Thoracic aorta (tissue), 2 donors: ENCODE data around the gene ASTN2. TPM values are rescaled to one million over a fixed set of nuclear protein-coding genes. Genes with fewer than 3 reads are reported as not detected.

Source experiments
- ATAC-seq: fragments of 150-250 bp; one replicate; pipeline ENCODE4 v1.8.0; 2017; ENCODE audit warnings: low read depth; ENCODE audit not compliant: insufficient number of reproducible peaks, low FRiP score
- DNase-seq: peaks from one replicate; pipeline ENCODE4 v3.0.0-alpha.2; 2020; ENCODE audit warnings: low spot score
- H3K27ac ChIP-seq, 2 donors: fragments of 200-600 bp; sonication (generic); 1 replicate in 1 of 2; 2 replicates in 1 of 2; pipeline ENCODE4 v1.5.1; 2016; ENCODE audit warnings: mild to moderate bottlenecking in 2 of 2, moderate library complexity in 2 of 2
- H3K27me3 ChIP-seq: fragments of 200-600 bp; sonication (generic); replicated peaks from 2 replicates; pipeline ENCODE4 v1.6.0; 2016; ENCODE audit warnings: mild to moderate bottlenecking; ENCODE audit not compliant: insufficient read depth
- H3K36me3 ChIP-seq: fragments of 200-600 bp; sonication (generic); one replicate; pipeline ENCODE4 v1.5.1; 2016
- H3K4me1 ChIP-seq, 2 donors: fragments of 200-600 bp; sonication (generic); 1 replicate in 1 of 2; 2 replicates in 1 of 2; pipeline versions ENCODE4 v1.5.1 to v1.6.0; 2016; ENCODE audit warnings: low read depth in 2 of 2, mild to moderate bottlenecking in 1 of 2; ENCODE audit not compliant: control insufficient read depth in 1 of 2
- H3K4me3 ChIP-seq: fragments of 200-600 bp; sonication (generic); 2 replicates; pipeline ENCODE4 v1.5.1; 2016; ENCODE audit warnings: mild to moderate bottlenecking
- H3K9me3 ChIP-seq: fragments of 200-600 bp; sonication (generic); 2 replicates; pipeline ENCODE4 v1.5.1; 2016
- total RNA-seq, 2 donors: library from RNA; depleted of rRNA; stranded (reverse); fragments of >200 nt; gene quantifications; one replicate each; pipeline versions ENCODE4 v1.1.0 to v1.2.3, GENCODE V29; 2016
- TF ChIP-seq, protein P1 (sequence below): fragments of 200-600 bp; sonication (generic); IDR thresholded peaks from one replicate; pipeline ENCODE4 v1.5.1; 2019; ENCODE audit warnings: antibody characterized with exemption

Gene ASTN2
- total RNA-seq, 2 donors from 2014 or later, result 6.8 to 7.1 TPM

GRCh38 chr9:116873937-116874914, 540.6 kb downstream of the ASTN2 start:
- Histone ChIP-seq H3K4me1 (no peaks in the 10 kb centered on the region), H3K9me3 (peaks cover 22% of the 10 kb centered on the region), H3K36me3 (no peaks in the 10 kb centered on the region), H3K4me3 (no peak overlapping the region), H3K27me3 (no peaks in the 10 kb centered on the region), H3K27ac (no peak overlapping the region)
- ATAC-seq (no peak), DNase-seq (no peak)
- TF ChIP-seq, protein P1, sequence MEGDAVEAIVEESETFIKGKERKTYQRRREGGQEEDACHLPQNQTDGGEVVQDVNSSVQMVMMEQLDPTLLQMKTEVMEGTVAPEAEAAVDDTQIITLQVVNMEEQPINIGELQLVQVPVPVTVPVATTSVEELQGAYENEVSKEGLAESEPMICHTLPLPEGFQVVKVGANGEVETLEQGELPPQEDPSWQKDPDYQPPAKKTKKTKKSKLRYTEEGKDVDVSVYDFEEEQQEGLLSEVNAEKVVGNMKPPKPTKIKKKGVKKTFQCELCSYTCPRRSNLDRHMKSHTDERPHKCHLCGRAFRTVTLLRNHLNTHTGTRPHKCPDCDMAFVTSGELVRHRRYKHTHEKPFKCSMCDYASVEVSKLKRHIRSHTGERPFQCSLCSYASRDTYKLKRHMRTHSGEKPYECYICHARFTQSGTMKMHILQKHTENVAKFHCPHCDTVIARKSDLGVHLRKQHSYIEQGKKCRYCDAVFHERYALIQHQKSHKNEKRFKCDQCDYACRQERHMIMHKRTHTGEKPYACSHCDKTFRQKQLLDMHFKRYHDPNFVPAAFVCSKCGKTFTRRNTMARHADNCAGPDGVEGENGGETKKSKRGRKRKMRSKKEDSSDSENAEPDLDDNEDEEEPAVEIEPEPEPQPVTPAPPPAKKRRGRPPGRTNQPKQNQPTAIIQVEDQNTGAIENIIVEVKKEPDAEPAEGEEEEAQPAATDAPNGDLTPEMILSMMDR, result no peak

DNA sequence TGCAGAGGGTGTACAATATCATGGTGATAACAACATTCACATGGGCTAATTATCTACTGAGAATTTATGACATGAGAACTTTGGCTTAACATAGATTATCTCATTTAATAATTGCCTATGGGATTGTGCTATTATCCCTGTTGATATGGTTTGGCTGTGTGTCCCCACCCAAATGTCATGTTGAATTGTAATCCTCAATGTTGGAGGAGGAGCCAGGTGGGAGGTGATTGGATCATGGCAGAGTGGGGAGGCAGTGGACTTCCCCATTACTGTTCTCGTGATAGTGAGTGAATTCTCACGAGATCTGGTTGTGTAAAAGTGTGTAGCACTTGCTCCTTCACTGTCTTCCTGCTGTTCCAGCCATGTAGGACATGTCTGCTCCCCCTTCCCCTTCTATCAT, 541.4 kb downstream of the ASTN2 start:
- no peak for DNase-seq
- no peaks in the 10 kb centered on the region for H3K27me3 ChIP-seq
- no peak for ATAC-seq
- no peaks in the 10 kb centered on the region for H3K36me3 ChIP-seq
- no peaks in the 10 kb centered on the region for H3K4me1 ChIP-seq
- no peak overlapping the region for H3K27ac ChIP-seq
- H3K4me3 ChIP-seq, result no peak overlapping the region
- TF ChIP-seq, protein P1, result no peak
- peaks cover 22% of the 10 kb centered on the region for H3K9me3 ChIP-seq

GRCh38 chr9:116870566-116870965, 544.3 kb downstream of the ASTN2 start:
- ATAC-seq, result no peak
- no peak for DNase-seq
- Histone ChIP-seq H3K27ac (no peak overlapping the region), H3K9me3 (no peaks in the 10 kb centered on the region), H3K4me1 (no peaks in the 10 kb centered on the region), H3K36me3 (no peaks in the 10 kb centered on the region), H3K27me3 (no peaks in the 10 kb centered on the region), H3K4me3 (no peak overlapping the region)
- TF ChIP-seq, protein P1, result no peak

DNA sequence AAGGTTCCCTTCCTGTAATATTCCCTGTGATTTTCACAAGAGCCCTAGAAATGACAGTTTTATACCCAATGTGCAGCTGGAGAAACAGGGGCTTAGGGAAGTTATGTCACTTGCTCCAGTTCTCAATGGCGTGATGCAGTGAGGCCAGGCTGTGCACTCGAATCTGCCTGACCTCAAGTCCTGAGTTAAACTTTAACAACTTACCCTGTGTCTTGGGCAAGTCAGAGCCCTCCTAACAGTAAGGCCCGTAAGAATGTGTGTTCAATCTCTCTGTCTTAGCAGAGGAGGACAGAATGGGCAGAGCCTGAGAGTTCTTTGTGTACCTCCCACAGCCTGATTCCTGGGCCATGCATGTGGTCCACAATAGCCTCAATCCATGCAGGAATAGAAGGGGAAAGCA, 546.7 kb downstream of the ASTN2 start:
- Histone ChIP-seq H3K9me3 (no peaks in the 10 kb centered on the region), H3K4me1 (no peaks in the 10 kb centered on the region), H3K36me3 (no peaks in the 10 kb centered on the region), H3K4me3 (no peak overlapping the region), H3K27ac (no peak overlapping the region), H3K27me3 (no peaks in the 10 kb centered on the region)
- ATAC-seq, result no peak
- TF ChIP-seq, protein P1, result no peak
- DNase-seq, result no peak

- Histone ChIP-seq H3K4me3 (no peak overlapping the region), H3K9me3 (no peaks in the 10 kb centered on the region), H3K27ac (no peak overlapping the region), H3K4me1 (no peaks in the 10 kb centered on the region), H3K27me3 (no peaks in the 10 kb centered on the region), H3K36me3 (no peaks in the 10 kb centered on the region)
- TF ChIP-seq, protein P1, result no peak
- ATAC-seq (no peak), DNase-seq (no peak)
Observed at GRCh38 chr9:116861321-116861720, 553.5 kb downstream of the ASTN2 start.
